GM21360 (cell line): ENCODE data around the gene SMOC1.

ENCODE experiments used
- ATAC-seq: cut with Tn5 transposase; IDR thresholded peaks from one replicate; pipeline ENCODE4 v1.9.1; 2021; ENCODE audit warnings: mild to moderate bottlenecking, moderate library complexity; ENCODE audit not compliant: unreplicated experiment

SMOC1 gene

GRCh38 chr14:70032447-70032846 lies 153.2 kb downstream of the SMOC1 start:
- no peak for ATAC-seq

- ATAC-seq = no peak
These were observed 153.9 kb downstream of the SMOC1 start for GRCh38 chr14:70033116-70033515.

GRCh38 chr14:70033561-70033960 lies 154.3 kb downstream of the SMOC1 start:
- ATAC-seq = no peak

- no peak for ATAC-seq
These were observed 155.0 kb downstream of the SMOC1 start for GRCh38 chr14:70034257-70034656.

GRCh38 chr14:70036665-70037064 lies 157.4 kb downstream of the SMOC1 start:
- no peak for ATAC-seq

- ATAC-seq = no peak
These were observed 163.8 kb downstream of the SMOC1 start for GRCh38 chr14:70043001-70043400.

- ATAC-seq = no peak
These were observed 166.1 kb downstream of the SMOC1 start for GRCh38 chr14:70045310-70045709.

- ATAC-seq = no peak
These were observed 166.8 kb downstream of the SMOC1 start for GRCh38 chr14:70045844-70046535.

GRCh38 chr14:70047598-70048312 lies 168.5 kb downstream of the SMOC1 start:
- ATAC-seq = no peak

GRCh38 chr14:70048313-70048654 lies 169.1 kb downstream of the SMOC1 start:
- no peak for ATAC-seq

- no peak for ATAC-seq
These were observed 170.4 kb downstream of the SMOC1 start for GRCh38 chr14:70049605-70050004.

- ATAC-seq = no peak
These were observed 170.9 kb downstream of the SMOC1 start for GRCh38 chr14:70050136-70050535.

- ATAC-seq = no peak
These were observed 173.8 kb downstream of the SMOC1 start for GRCh38 chr14:70052990-70053389.

GRCh38 chr14:70057519-70058136 lies 178.4 kb downstream of the SMOC1 start:
- ATAC-seq = no peak

GRCh38 chr14:70059545-70059944 lies 180.3 kb downstream of the SMOC1 start:
- ATAC-seq = no peak

- no peak for ATAC-seq
These were observed 181.9 kb downstream of the SMOC1 start for GRCh38 chr14:70061108-70061507.

- ATAC-seq = no peak
These were observed 185.1 kb downstream of the SMOC1 start for GRCh38 chr14:70064136-70064865.

GRCh38 chr14:70067810-70068209 lies 188.6 kb downstream of the SMOC1 start:
- no peak for ATAC-seq

GRCh38 chr14:70069186-70069585 lies 190.0 kb downstream of the SMOC1 start:
- ATAC-seq = no peak

GRCh38 chr14:70073924-70074566 lies 194.8 kb downstream of the SMOC1 start:
- peak; percentile 52 for ATAC-seq

GRCh38 chr14:70077005-70077404 lies 197.8 kb downstream of the SMOC1 start:
- ATAC-seq = no peak
